Measurements from ENCODE around the gene ARHGAP26.
A peak's percentile ranks its signal among the peaks of the same experiment; 100 is the strongest.
"Not testable (repeated sequence)": the region's sequence is repeated elsewhere in the genome, so short reads cannot be mapped to it uniquely, and the experiment has no call there.

ARHGAP26 gene

GRCh38 chr5:142961440-142962173 lies 191.4 kb downstream of the ARHGAP26 start:
- H3K4me3 ChIP-seq (ENCODE audit: low read depth in 1 of 5, low read length in 5 of 5) = no peak overlapping the region
- H3K4me1 ChIP-seq (ENCODE audit: control insufficient read depth in 5 of 5, insufficient read depth in 5 of 5, low read length in 5 of 5) = peaks cover 0 to 19% (median 11%) of the 10 kb centered on the region in 5 donors
- H3K9ac ChIP-seq (ENCODE audit: low read length in 5 of 5) = no peak overlapping the region
- H3K36me3 ChIP-seq (ENCODE audit: control insufficient read depth in 5 of 5, insufficient read depth in 5 of 5, low read length in 5 of 5) = no peaks in the 10 kb centered on the region
- no peaks in the 10 kb centered on the region for H3K27me3 ChIP-seq (ENCODE audit: control insufficient read depth in 5 of 5, insufficient read depth in 4 of 5, low read length in 5 of 5)
- no peak overlapping the region for H3K27ac ChIP-seq (ENCODE audit: low read depth, low read length)
- no peaks in the 10 kb centered on the region for H3K9me3 ChIP-seq (ENCODE audit: control insufficient read depth in 5 of 5, low read length in 5 of 5)

- H3K9ac ChIP-seq (ENCODE audit: low read length in 5 of 5) = no peak overlapping the region
Observed at GRCh38 chr5:142962174-142962533, 192.0 kb downstream of the ARHGAP26 start.

GRCh38 chr5:142965258-142966120 lies 195.3 kb downstream of the ARHGAP26 start:
- not testable (repeated sequence) for H3K9ac ChIP-seq (ENCODE audit: low read length in 5 of 5); H3K36me3 ChIP-seq (ENCODE audit: control insufficient read depth in 5 of 5, insufficient read depth in 5 of 5, low read length in 5 of 5); H3K27me3 ChIP-seq (ENCODE audit: control insufficient read depth in 5 of 5, insufficient read depth in 4 of 5, low read length in 5 of 5); H3K9me3 ChIP-seq (ENCODE audit: control insufficient read depth in 5 of 5, low read length in 5 of 5); H3K4me3 ChIP-seq (ENCODE audit: low read depth in 1 of 5, low read length in 5 of 5)
- H3K27ac ChIP-seq (ENCODE audit: low read depth, low read length) = peak overlapping the region; percentile 11
- H3K4me1 ChIP-seq (ENCODE audit: control insufficient read depth in 5 of 5, insufficient read depth in 5 of 5, low read length in 5 of 5) = peaks cover 0 to 14% (median 0%) of the 10 kb centered on the region in 5 donors

More at GRCh38 chr5:142962174-142962533, 192.0 kb downstream of the ARHGAP26 start:
- Histone ChIP-seq H3K27me3 (ENCODE audit: control insufficient read depth in 5 of 5, insufficient read depth in 4 of 5, low read length in 5 of 5) (no peaks in the 10 kb centered on the region), H3K4me1 (ENCODE audit: control insufficient read depth in 5 of 5, insufficient read depth in 5 of 5, low read length in 5 of 5) (peaks cover 0 to 13% (median 9%) of the 10 kb centered on the region in 5 donors), H3K9me3 (ENCODE audit: control insufficient read depth in 5 of 5, low read length in 5 of 5) (no peaks in the 10 kb centered on the region), H3K27ac (ENCODE audit: low read depth, low read length) (no peak overlapping the region), H3K36me3 (ENCODE audit: control insufficient read depth in 5 of 5, insufficient read depth in 5 of 5, low read length in 5 of 5) (no peaks in the 10 kb centered on the region), H3K4me3 (ENCODE audit: low read depth in 1 of 5, low read length in 5 of 5) (no peak overlapping the region)

- Histone ChIP-seq H3K27ac (ENCODE audit: low read depth, low read length) (peak overlapping the region; percentile 11), H3K4me3 (ENCODE audit: low read depth in 1 of 5, low read length in 5 of 5) (no peak overlapping the region), H3K27me3 (ENCODE audit: control insufficient read depth in 5 of 5, insufficient read depth in 4 of 5, low read length in 5 of 5) (no peaks in the 10 kb centered on the region)
Observed at GRCh38 chr5:142966121-142966420, 195.9 kb downstream of the ARHGAP26 start.

GRCh38 chr5:142969186-142969585 lies 199.0 kb downstream of the ARHGAP26 start:
- no peaks in the 10 kb centered on the region for H3K27me3 ChIP-seq (ENCODE audit: control insufficient read depth in 5 of 5, insufficient read depth in 4 of 5, low read length in 5 of 5)
- H3K9ac ChIP-seq (ENCODE audit: low read length in 5 of 5) = no peak overlapping the region

More at GRCh38 chr5:142966121-142966420, 195.9 kb downstream of the ARHGAP26 start:
- H3K36me3 ChIP-seq (ENCODE audit: control insufficient read depth in 5 of 5, insufficient read depth in 5 of 5, low read length in 5 of 5) = no peaks in the 10 kb centered on the region
- H3K9me3 ChIP-seq (ENCODE audit: control insufficient read depth in 5 of 5, low read length in 5 of 5) = no peaks in the 10 kb centered on the region
- no peak overlapping the region for H3K9ac ChIP-seq (ENCODE audit: low read length in 5 of 5)
- peaks cover 0 to 14% (median 0%) of the 10 kb centered on the region in 5 donors for H3K4me1 ChIP-seq (ENCODE audit: control insufficient read depth in 5 of 5, insufficient read depth in 5 of 5, low read length in 5 of 5)

GRCh38 chr5:142969624-142970439 lies 199.7 kb downstream of the ARHGAP26 start:
- H3K4me1 ChIP-seq (ENCODE audit: control insufficient read depth in 5 of 5, insufficient read depth in 5 of 5, low read length in 5 of 5) = peaks cover 0 to 24% (median 8%) of the 10 kb centered on the region in 5 donors
- H3K27ac ChIP-seq (ENCODE audit: low read depth, low read length) = no peak overlapping the region
- no peaks in the 10 kb centered on the region for H3K9me3 ChIP-seq (ENCODE audit: control insufficient read depth in 5 of 5, low read length in 5 of 5)
- no peaks in the 10 kb centered on the region for H3K27me3 ChIP-seq (ENCODE audit: control insufficient read depth in 5 of 5, insufficient read depth in 4 of 5, low read length in 5 of 5)
- no peak overlapping the region for H3K4me3 ChIP-seq (ENCODE audit: low read depth in 1 of 5, low read length in 5 of 5)
- no peak overlapping the region for H3K9ac ChIP-seq (ENCODE audit: low read length in 5 of 5)
- H3K36me3 ChIP-seq (ENCODE audit: control insufficient read depth in 5 of 5, insufficient read depth in 5 of 5, low read length in 5 of 5) = no peaks in the 10 kb centered on the region

More at GRCh38 chr5:142969186-142969585, 199.0 kb downstream of the ARHGAP26 start:
- H3K4me3 ChIP-seq (ENCODE audit: low read depth in 1 of 5, low read length in 5 of 5) = no peak overlapping the region
- no peak overlapping the region for H3K27ac ChIP-seq (ENCODE audit: low read depth, low read length)
- H3K4me1 ChIP-seq (ENCODE audit: control insufficient read depth in 5 of 5, insufficient read depth in 5 of 5, low read length in 5 of 5) = peaks cover 0 to 24% (median 8%) of the 10 kb centered on the region in 5 donors
- H3K36me3 ChIP-seq (ENCODE audit: control insufficient read depth in 5 of 5, insufficient read depth in 5 of 5, low read length in 5 of 5) = no peaks in the 10 kb centered on the region
- no peaks in the 10 kb centered on the region for H3K9me3 ChIP-seq (ENCODE audit: control insufficient read depth in 5 of 5, low read length in 5 of 5)

- H3K9ac ChIP-seq (ENCODE audit: low read length in 5 of 5) = no peak overlapping the region
- no peaks in the 10 kb centered on the region for H3K27me3 ChIP-seq (ENCODE audit: control insufficient read depth in 5 of 5, insufficient read depth in 4 of 5, low read length in 5 of 5)
- H3K9me3 ChIP-seq (ENCODE audit: control insufficient read depth in 5 of 5, low read length in 5 of 5) = no peaks in the 10 kb centered on the region
- H3K4me1 ChIP-seq (ENCODE audit: control insufficient read depth in 5 of 5, insufficient read depth in 5 of 5, low read length in 5 of 5) = peaks cover 0 to 24% (median 8%) of the 10 kb centered on the region in 5 donors
- no peaks in the 10 kb centered on the region for H3K36me3 ChIP-seq (ENCODE audit: control insufficient read depth in 5 of 5, insufficient read depth in 5 of 5, low read length in 5 of 5)
- H3K4me3 ChIP-seq (ENCODE audit: low read depth in 1 of 5, low read length in 5 of 5) = no peak overlapping the region
- no peak overlapping the region for H3K27ac ChIP-seq (ENCODE audit: low read depth, low read length)
Observed at GRCh38 chr5:142970440-142971030, 200.4 kb downstream of the ARHGAP26 start.

GRCh38 chr5:142971303-142972013 lies 201.3 kb downstream of the ARHGAP26 start:
- no peaks in the 10 kb centered on the region for H3K9me3 ChIP-seq (ENCODE audit: control insufficient read depth in 5 of 5, low read length in 5 of 5)
- H3K4me3 ChIP-seq (ENCODE audit: low read depth in 1 of 5, low read length in 5 of 5) = no peak overlapping the region
- H3K27me3 ChIP-seq (ENCODE audit: control insufficient read depth in 5 of 5, insufficient read depth in 4 of 5, low read length in 5 of 5) = no peaks in the 10 kb centered on the region
- no peaks in the 10 kb centered on the region for H3K36me3 ChIP-seq (ENCODE audit: control insufficient read depth in 5 of 5, insufficient read depth in 5 of 5, low read length in 5 of 5)
- H3K27ac ChIP-seq (ENCODE audit: low read depth, low read length) = no peak overlapping the region
- no peak overlapping the region for H3K9ac ChIP-seq (ENCODE audit: low read length in 5 of 5)
- peaks cover 0 to 16% (median 8%) of the 10 kb centered on the region in 5 donors for H3K4me1 ChIP-seq (ENCODE audit: control insufficient read depth in 5 of 5, insufficient read depth in 5 of 5, low read length in 5 of 5)

- Histone ChIP-seq H3K9me3 (ENCODE audit: control insufficient read depth in 5 of 5, low read length in 5 of 5) (no peaks in the 10 kb centered on the region), H3K27ac (ENCODE audit: low read depth, low read length) (peak overlapping the region; percentile 9), H3K4me1 (ENCODE audit: control insufficient read depth in 5 of 5, insufficient read depth in 5 of 5, low read length in 5 of 5) (peaks cover 0 to 16% (median 8%) of the 10 kb centered on the region in 5 donors), H3K9ac (ENCODE audit: low read length in 5 of 5) (no peak overlapping the region), H3K27me3 (ENCODE audit: control insufficient read depth in 5 of 5, insufficient read depth in 4 of 5, low read length in 5 of 5) (no peaks in the 10 kb centered on the region), H3K4me3 (ENCODE audit: low read depth in 1 of 5, low read length in 5 of 5) (no peak overlapping the region), H3K36me3 (ENCODE audit: control insufficient read depth in 5 of 5, insufficient read depth in 5 of 5, low read length in 5 of 5) (no peaks in the 10 kb centered on the region)
Observed at GRCh38 chr5:142972064-142972570, 201.9 kb downstream of the ARHGAP26 start.
